Activated B cell treated with CpG ODN at 0.5 μM for 24 hours (primary cell): Measurements from ENCODE around the gene ALAS2. TPM values are rescaled to one million over a fixed set of nuclear protein-coding genes. Genes with fewer than 3 reads are reported as not detected.

Experiments
- ATAC-seq: fragments of 200-7000 bp; cut with Tn5 transposase; one replicate; pipeline ENCODE4 v1.10.0; 2021; ENCODE audit warnings: low read depth, mild to moderate bottlenecking, moderate library complexity
- CTCF ChIA-PET: fragments of 350-600 bp; sonication (Branson Sonifier 250); formaldehyde crosslinking; loops from one replicate; lab custom pipeline; 2021; ENCODE audit warnings: antibody characterized with exemption; lab: Charles Lee
- POLR2A ChIA-PET: fragments of 350-600 bp; sonication (Branson Sonifier 250); formaldehyde crosslinking; loops from one replicate; lab custom pipeline; 2021; ENCODE audit warnings: antibody characterized with exemption; lab: Charles Lee
- DNase-seq: peaks from one replicate; pipeline ENCODE4 v3.0.0; 2022
- H3K27ac Mint-ChIP-seq: one replicate; pipeline ENCODE4 v1.8.0; 2020; ENCODE audit warnings: mixed read lengths
- H3K27me3 Mint-ChIP-seq: one replicate; pipeline ENCODE4 v1.8.0; 2021; ENCODE audit warnings: mixed read lengths
- H3K36me3 Mint-ChIP-seq: one replicate; pipeline ENCODE4 v1.8.0; 2021; ENCODE audit warnings: low read depth, mixed read lengths
- H3K4me1 Mint-ChIP-seq: one replicate; pipeline ENCODE4 v1.8.0; 2021; ENCODE audit warnings: mixed read lengths
- H3K4me3 Mint-ChIP-seq: one replicate; pipeline ENCODE4 v1.8.0; 2020; ENCODE audit warnings: mild to moderate bottlenecking, mixed read lengths
- H3K9me3 Mint-ChIP-seq: one replicate; pipeline ENCODE4 v1.8.0; 2020; ENCODE audit warnings: mixed read lengths
- intact Hi-C: fragments of 100-400 bp; cut with micrococcal nuclease; formaldehyde crosslinking; loops from one replicate; pipeline ENCODE4 v1.15.1; 2024
- total RNA-seq: library from RNA; stranded (reverse); gene quantifications from 2 replicates; pipeline ENCODE4 v1.2.3, GENCODE V29; 2022
- TF ChIP-seq, protein P1 (sequence below): fragments of 200-600 bp; IDR thresholded peaks from one replicate; pipeline ENCODE4 v1.8.0; 2022; ENCODE audit warnings: antibody characterized with exemption, mild to moderate bottlenecking

Gene ALAS2
- total RNA-seq, 1 donor from 2014 or later = 0.82 TPM

- H3K36me3 Mint-ChIP-seq = no peaks in the 10 kb centered on the region
- no peak for DNase-seq
- ChIA-PET CTCF (no interaction called here), POLR2A (no interaction called here)
- no peaks in the 10 kb centered on the region for H3K4me1 Mint-ChIP-seq
- H3K4me3 Mint-ChIP-seq = no peak overlapping the region
- H3K27me3 Mint-ChIP-seq = no peaks in the 10 kb centered on the region
- ATAC-seq = no peak
- TF ChIP-seq, protein P1, sequence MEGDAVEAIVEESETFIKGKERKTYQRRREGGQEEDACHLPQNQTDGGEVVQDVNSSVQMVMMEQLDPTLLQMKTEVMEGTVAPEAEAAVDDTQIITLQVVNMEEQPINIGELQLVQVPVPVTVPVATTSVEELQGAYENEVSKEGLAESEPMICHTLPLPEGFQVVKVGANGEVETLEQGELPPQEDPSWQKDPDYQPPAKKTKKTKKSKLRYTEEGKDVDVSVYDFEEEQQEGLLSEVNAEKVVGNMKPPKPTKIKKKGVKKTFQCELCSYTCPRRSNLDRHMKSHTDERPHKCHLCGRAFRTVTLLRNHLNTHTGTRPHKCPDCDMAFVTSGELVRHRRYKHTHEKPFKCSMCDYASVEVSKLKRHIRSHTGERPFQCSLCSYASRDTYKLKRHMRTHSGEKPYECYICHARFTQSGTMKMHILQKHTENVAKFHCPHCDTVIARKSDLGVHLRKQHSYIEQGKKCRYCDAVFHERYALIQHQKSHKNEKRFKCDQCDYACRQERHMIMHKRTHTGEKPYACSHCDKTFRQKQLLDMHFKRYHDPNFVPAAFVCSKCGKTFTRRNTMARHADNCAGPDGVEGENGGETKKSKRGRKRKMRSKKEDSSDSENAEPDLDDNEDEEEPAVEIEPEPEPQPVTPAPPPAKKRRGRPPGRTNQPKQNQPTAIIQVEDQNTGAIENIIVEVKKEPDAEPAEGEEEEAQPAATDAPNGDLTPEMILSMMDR = no peak
- H3K27ac Mint-ChIP-seq = no peak overlapping the region
- intact Hi-C loops = no loop called here
- H3K9me3 Mint-ChIP-seq = peaks cover 6% of the 10 kb centered on the region
Measured at GRCh38 chrX:54980334-54980733, 50.4 kb downstream of the ALAS2 start.

DNA sequence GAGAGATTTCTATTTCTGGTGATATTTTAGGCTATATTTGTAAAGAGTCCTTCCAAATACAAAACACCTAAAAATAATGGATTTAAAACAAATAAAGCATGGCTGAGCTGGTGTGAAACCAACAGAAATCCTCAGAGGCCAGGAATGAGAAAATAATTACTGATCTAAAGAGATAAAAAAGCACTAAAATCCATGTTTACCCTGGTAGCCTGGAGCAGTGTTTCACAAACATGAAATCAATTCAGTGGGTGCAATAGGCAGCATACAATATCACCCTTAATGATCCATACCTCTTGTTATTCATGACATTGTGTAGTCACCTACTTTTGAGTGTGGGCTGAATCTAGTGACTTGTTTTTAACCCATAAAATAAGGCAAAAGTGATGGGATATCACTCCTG is 51.3 kb downstream of the ALAS2 start:
- TF ChIP-seq, protein P1 = no peak
- H3K4me1 Mint-ChIP-seq = no peaks in the 10 kb centered on the region
- ATAC-seq (no peak), DNase-seq (no peak)
- no peak overlapping the region for H3K4me3 Mint-ChIP-seq
- H3K27ac Mint-ChIP-seq = no peak overlapping the region
- ChIA-PET POLR2A (no interaction called here), CTCF (no interaction called here)
- H3K27me3 Mint-ChIP-seq = no peaks in the 10 kb centered on the region
- H3K36me3 Mint-ChIP-seq = no peaks in the 10 kb centered on the region
- H3K9me3 Mint-ChIP-seq = peaks cover 6% of the 10 kb centered on the region
- intact Hi-C loops = no loop called here

DNA sequence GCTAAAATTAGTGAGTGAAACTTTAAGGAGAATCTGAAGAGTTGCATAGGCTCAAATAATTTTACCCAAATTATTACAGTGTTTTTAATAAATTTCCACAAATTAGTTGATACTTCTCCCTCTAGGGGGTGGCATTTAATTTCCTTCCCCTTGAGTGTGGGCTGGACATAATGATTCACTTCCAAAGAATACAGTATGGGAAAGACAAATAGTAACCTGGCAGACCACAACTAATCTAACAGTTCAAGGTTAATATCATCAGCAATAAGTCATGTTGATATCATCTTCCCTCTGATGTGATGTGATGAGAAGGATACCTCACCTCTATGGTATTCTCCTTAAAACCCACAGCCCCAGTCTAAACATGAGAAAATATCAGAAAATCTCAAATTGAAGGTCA is 52.3 kb downstream of the ALAS2 start:
- Mint-ChIP-seq H3K27ac (no peak overlapping the region), H3K4me3 (no peak overlapping the region), H3K9me3 (no peaks in the 10 kb centered on the region), H3K27me3 (no peaks in the 10 kb centered on the region), H3K36me3 (no peaks in the 10 kb centered on the region), H3K4me1 (no peaks in the 10 kb centered on the region)
- POLR2A ChIA-PET = no interaction called here
- intact Hi-C loops = no loop called here
- CTCF ChIA-PET = no interaction called here
- ATAC-seq = no peak
- TF ChIP-seq, protein P1 = no peak
- DNase-seq = no peak

- Mint-ChIP-seq H3K36me3 (no peaks in the 10 kb centered on the region), H3K9me3 (no peaks in the 10 kb centered on the region), H3K27me3 (no peaks in the 10 kb centered on the region), H3K4me1 (no peaks in the 10 kb centered on the region), H3K4me3 (no peak overlapping the region), H3K27ac (no peak overlapping the region)
- POLR2A ChIA-PET = no interaction called here
- CTCF ChIA-PET = no interaction called here
- DNase-seq = no peak
- no peak for ATAC-seq
- intact Hi-C loops = no loop called here
- TF ChIP-seq, protein P1 = no peak
Measured at GRCh38 chrX:54977387-54977786, 53.4 kb downstream of the ALAS2 start.

GRCh38 chrX:54964766-54965497 is 65.8 kb downstream of the ALAS2 start:
- intact Hi-C loops = no loop called here
- Mint-ChIP-seq H3K27me3 (no peaks in the 10 kb centered on the region), H3K27ac (no peak overlapping the region), H3K4me1 (no peaks in the 10 kb centered on the region), H3K4me3 (no peak overlapping the region), H3K9me3 (peaks cover 5% of the 10 kb centered on the region), H3K36me3 (no peaks in the 10 kb centered on the region)
- ATAC-seq (no peak), DNase-seq (no peak)
- POLR2A ChIA-PET = no interaction called here
- TF ChIP-seq, protein P1 = no peak
- CTCF ChIA-PET = no interaction called here
